Parathyroid adenoma (tissue), 2 donors: ENCODE data around the gene ZMYM4.
"Not testable (repeated sequence)": the region's sequence is repeated elsewhere in the genome, so short reads cannot be mapped to it uniquely, and the experiment has no call there.

Source experiments
- H2AFZ ChIP-seq: fragments of 300-600 bp; sonication (generic); one replicate; pipeline ENCODE4 v1.7.0; 2017; ENCODE audit warnings: antibody characterized with exemption, mild to moderate bottlenecking
- H3K27ac ChIP-seq: fragments of 300-600 bp; sonication (generic); one replicate; pipeline ENCODE4 v1.7.0; 2017
- H3K27me3 ChIP-seq: fragments of 300-600 bp; sonication (generic); one replicate; pipeline ENCODE4 v1.7.0; 2017; ENCODE audit warnings: low read length; ENCODE audit not compliant: control insufficient read depth, insufficient read depth
- H3K36me3 ChIP-seq: fragments of 300-600 bp; sonication (generic); one replicate; pipeline ENCODE4 v1.7.0; 2017; ENCODE audit warnings: low read length; ENCODE audit not compliant: control insufficient read depth, insufficient read depth
- H3K4me1 ChIP-seq: fragments of 300-600 bp; sonication (generic); one replicate; pipeline ENCODE4 v1.7.0; 2017; ENCODE audit warnings: control low read depth
- H3K4me2 ChIP-seq: fragments of 300-600 bp; sonication (generic); one replicate; pipeline ENCODE4 v1.7.0; 2017; ENCODE audit warnings: low read length
- H3K4me3 ChIP-seq: fragments of 300-600 bp; sonication (generic); one replicate; pipeline ENCODE4 v1.7.0; 2017; ENCODE audit warnings: low read depth, low read length
- H3K79me2 ChIP-seq: fragments of 300-600 bp; sonication (generic); one replicate; pipeline ENCODE4 v1.7.0; 2017; ENCODE audit warnings: control low read depth
- H3K9ac ChIP-seq: fragments of 300-600 bp; sonication (generic); one replicate; pipeline ENCODE4 v1.7.0; 2017; ENCODE audit warnings: mild to moderate bottlenecking
- H3K9me3 ChIP-seq: fragments of 300-600 bp; sonication (generic); one replicate; pipeline ENCODE4 v1.7.0; 2017; ENCODE audit warnings: low read length; ENCODE audit not compliant: control insufficient read depth
- TF ChIP-seq, protein P1 (sequence below): fragments of 300-600 bp; sonication (generic); IDR thresholded peaks from one replicate; pipeline ENCODE4 v1.7.0; 2017; ENCODE audit warnings: antibody characterized with exemption, mild to moderate bottlenecking
- donor health status: primary hyperparathyroidism.

Gene ZMYM4

DNA sequence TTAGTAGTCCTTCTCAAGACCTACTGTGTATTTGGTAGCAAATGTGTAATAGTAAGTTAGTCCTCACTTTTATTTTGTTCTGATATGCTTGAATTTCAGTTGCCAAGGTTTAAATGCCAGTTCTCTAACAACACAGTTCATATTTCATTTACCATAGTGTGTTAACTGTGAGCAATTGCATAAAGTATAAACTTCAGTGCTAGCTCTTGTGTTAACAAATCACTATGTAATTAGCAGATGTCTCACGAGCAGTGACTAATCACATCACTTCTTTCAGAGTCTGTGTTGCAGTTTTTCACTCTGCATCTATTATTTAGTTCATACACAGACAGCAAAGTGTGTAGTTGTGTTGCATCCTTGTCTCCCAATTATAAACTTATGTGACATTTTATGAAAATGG is 47.8 kb downstream of the ZMYM4 start:
- Histone ChIP-seq H3K36me3 (no peaks in the 10 kb centered on the region), H3K9ac (no peak overlapping the region), H3K4me1 (no peaks in the 10 kb centered on the region), H3K4me3 (no peak overlapping the region), H3K27me3 (no peaks in the 10 kb centered on the region), H3K27ac (no peak overlapping the region), H2AFZ (no peak overlapping the region), H3K9me3 (no peaks in the 10 kb centered on the region), H3K4me2 (no peak overlapping the region), H3K79me2 (peaks cover 13% of the 10 kb centered on the region)
- TF ChIP-seq, protein P1, sequence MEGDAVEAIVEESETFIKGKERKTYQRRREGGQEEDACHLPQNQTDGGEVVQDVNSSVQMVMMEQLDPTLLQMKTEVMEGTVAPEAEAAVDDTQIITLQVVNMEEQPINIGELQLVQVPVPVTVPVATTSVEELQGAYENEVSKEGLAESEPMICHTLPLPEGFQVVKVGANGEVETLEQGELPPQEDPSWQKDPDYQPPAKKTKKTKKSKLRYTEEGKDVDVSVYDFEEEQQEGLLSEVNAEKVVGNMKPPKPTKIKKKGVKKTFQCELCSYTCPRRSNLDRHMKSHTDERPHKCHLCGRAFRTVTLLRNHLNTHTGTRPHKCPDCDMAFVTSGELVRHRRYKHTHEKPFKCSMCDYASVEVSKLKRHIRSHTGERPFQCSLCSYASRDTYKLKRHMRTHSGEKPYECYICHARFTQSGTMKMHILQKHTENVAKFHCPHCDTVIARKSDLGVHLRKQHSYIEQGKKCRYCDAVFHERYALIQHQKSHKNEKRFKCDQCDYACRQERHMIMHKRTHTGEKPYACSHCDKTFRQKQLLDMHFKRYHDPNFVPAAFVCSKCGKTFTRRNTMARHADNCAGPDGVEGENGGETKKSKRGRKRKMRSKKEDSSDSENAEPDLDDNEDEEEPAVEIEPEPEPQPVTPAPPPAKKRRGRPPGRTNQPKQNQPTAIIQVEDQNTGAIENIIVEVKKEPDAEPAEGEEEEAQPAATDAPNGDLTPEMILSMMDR: no peak

DNA sequence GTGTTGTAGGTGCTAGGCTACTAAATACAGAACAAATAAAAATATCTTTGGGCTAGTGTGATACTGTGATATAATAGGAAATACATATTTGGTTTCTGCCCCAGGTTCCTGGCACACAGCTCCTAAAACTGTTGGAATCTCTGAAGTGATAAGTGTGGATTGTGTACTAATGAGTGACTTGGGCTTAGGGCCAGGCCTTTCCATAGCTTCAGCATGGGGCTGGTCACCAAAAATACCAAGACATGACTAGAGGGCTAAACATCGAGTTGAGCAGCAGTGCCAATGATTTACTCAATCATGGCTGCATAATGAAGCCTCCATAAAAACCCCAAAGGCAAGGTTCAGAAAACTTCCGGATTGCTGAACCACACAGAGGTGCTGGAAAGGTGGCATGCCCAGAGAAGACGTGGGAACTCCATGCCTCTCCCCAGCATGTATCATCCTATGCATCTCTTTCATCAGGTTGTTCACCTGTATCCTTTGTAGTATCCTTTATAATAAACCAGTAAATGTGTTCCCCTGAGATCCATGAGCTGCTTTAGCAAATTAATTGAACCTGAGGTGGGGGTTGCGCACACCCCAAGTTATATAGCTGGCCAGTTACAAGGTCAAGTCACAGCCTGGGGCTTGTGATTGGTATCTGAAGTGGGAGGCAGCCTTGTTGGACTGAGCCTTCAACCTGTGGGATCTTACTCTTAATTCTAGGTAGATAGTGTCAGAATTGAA is 51.6 kb downstream of the ZMYM4 start:
- H3K4me1 ChIP-seq: no peaks in the 10 kb centered on the region
- H3K4me2 ChIP-seq: no peak overlapping the region
- H3K9me3 ChIP-seq: no peaks in the 10 kb centered on the region
- no peaks in the 10 kb centered on the region for H3K36me3 ChIP-seq
- no peak overlapping the region for H3K9ac ChIP-seq
- H3K27ac ChIP-seq: no peak overlapping the region
- TF ChIP-seq, protein P1: no peak
- no peaks in the 10 kb centered on the region for H3K27me3 ChIP-seq
- no peak overlapping the region for H3K4me3 ChIP-seq
- H2AFZ ChIP-seq: no peak overlapping the region
- H3K79me2 ChIP-seq: peaks cover 13% of the 10 kb centered on the region

DNA sequence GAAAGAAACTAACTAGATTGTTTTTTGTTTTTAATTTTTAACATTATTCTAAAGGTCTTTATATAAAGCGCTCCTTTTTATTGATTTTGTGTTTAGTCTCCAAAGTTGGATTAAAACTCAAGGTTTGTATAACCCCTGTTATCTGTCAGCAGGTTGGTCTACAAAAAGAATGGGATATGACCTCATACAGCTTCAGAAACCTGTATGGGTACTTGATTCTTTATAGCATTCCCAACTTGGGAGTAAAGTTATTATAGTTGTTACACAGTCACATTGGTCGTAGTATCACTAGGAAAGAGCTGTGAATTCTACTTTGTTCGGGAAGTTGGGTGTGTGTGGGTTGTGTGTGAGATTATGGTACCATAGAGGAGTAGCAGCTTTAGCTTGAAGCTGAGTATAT is 52.4 kb downstream of the ZMYM4 start:
- Histone ChIP-seq H3K9ac (no peak overlapping the region), H3K4me2 (no peak overlapping the region), H3K36me3 (no peaks in the 10 kb centered on the region), H3K27me3 (no peaks in the 10 kb centered on the region), H3K79me2 (peaks cover 13% of the 10 kb centered on the region), H3K27ac (no peak overlapping the region), H3K4me3 (no peak overlapping the region), H3K9me3 (no peaks in the 10 kb centered on the region), H3K4me1 (no peaks in the 10 kb centered on the region), H2AFZ (no peak overlapping the region)
- TF ChIP-seq, protein P1: no peak

DNA sequence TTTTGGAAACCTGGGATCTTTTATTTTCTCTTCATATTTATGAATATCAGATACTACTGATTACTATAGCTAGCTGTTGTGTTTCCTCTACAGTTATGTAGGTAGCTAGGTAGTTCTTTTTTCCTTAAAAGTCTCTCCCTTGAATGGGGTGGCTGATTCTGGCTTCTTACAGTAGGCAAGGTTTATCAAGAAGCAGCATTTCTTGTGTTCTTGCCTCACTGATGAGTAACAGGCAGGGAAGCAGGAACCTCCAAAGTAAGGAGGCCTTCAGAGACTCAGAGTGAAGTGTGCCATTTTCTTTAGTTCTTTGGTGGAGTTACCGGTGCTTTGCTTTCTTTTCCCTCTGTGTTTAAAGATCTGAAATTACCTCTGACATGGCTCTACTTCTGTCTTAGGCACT is 56.0 kb downstream of the ZMYM4 start:
- no peak overlapping the region for H2AFZ ChIP-seq
- TF ChIP-seq, protein P1: no peak
- H3K36me3 ChIP-seq: no peaks in the 10 kb centered on the region
- H3K27ac ChIP-seq: no peak overlapping the region
- H3K4me3 ChIP-seq: no peak overlapping the region
- H3K4me2 ChIP-seq: peak overlapping the region; percentile 10
- H3K79me2 ChIP-seq: no peaks in the 10 kb centered on the region
- no peaks in the 10 kb centered on the region for H3K9me3 ChIP-seq
- H3K4me1 ChIP-seq: no peaks in the 10 kb centered on the region
- H3K27me3 ChIP-seq: no peaks in the 10 kb centered on the region
- no peak overlapping the region for H3K9ac ChIP-seq

DNA sequence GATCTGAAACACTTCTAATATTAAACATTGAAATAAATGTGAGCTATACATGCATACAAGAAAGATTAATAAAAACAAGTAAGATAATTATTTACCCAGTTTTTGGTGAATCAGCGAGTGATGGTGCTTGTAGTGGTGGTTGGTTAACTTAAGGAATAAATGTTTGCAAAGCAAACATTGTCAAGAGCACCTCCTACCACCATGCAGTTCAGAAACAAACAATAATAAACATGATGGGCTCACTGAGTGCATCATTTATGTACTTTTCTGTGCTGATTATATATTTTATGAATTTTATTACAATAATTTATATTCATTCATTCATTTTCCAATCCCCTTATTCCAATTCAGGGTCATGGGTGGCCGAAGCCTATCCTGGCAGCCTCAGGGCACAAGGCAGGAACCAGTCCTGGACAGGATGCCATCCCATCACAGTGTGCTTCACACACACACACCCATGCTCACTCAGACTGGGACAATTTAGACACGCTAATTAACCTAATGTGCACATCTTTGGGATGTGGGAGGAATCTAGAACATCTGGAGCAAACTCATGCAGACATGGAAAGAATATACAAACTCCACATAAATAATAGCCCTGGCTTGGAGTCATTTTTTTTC is 57.8 kb downstream of the ZMYM4 start:
- Histone ChIP-seq H3K9ac (no peak overlapping the region), H3K27me3 (no peaks in the 10 kb centered on the region), H3K36me3 (no peaks in the 10 kb centered on the region), H3K4me3 (no peak overlapping the region), H3K4me2 (no peak overlapping the region), H3K9me3 (no peaks in the 10 kb centered on the region), H3K4me1 (no peaks in the 10 kb centered on the region), H2AFZ (no peak overlapping the region), H3K79me2 (no peaks in the 10 kb centered on the region), H3K27ac (no peak overlapping the region)
- TF ChIP-seq, protein P1: no peak

DNA sequence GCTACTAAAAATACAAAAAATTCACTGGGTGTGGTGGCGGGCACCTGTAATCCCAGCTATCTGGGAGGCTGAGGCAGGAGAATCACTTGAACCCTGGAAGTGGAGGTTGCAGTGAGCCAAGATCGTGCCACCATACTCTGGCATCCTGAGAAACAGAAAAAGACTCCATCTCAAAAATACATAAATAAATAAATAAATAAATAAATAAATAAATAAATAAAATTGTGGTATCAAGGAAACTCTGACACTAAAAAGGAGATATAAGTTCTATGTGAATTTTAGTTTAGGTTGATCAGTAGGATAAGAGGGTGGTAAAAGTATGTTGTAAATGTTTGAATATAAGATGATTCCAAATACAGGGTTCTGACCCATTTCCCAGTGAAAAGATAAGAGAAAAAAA is 63.1 kb downstream of the ZMYM4 start:
- not testable (repeated sequence) for H3K4me3 ChIP-seq, H3K27me3 ChIP-seq, H3K79me2 ChIP-seq, H3K9me3 ChIP-seq, H3K27ac ChIP-seq, H3K36me3 ChIP-seq, H3K4me1 ChIP-seq, H3K9ac ChIP-seq, H2AFZ ChIP-seq, H3K4me2 ChIP-seq
